ENCODE measurements around the gene GPC6. TPM values are rescaled to one million over a fixed set of nuclear protein-coding genes. Genes with fewer than 3 reads are reported as not detected.
"Not testable (repeated sequence)": the region's sequence is repeated elsewhere in the genome, so short reads cannot be mapped to it uniquely, and the experiment has no call there.

The GPC6 gene
- polyA plus RNA-seq, 2 of the 4 experiments (the other 2 are of a cell fraction), result 8.0 to 14.4 TPM

DNA sequence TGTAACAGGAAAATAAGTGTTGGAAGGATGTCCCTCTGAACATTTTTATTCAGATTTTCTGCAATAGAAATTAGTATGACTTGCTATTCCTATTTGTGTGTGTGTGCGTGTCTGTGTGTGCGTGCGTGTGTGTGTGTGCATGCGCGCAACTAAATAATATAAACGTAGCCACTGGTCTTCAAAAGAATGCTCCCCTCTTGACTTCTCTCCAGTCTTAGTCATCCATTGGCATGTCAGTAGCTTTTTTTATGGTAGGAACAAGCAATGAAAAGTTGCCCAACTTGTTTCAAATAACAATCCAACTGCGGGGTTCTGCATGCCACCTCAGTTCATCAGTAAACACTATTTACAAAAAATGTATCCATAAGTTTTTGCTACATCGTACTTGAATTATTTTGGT lies 249.6 kb downstream of the GPC6 start:
- POLR2A ChIA-PET, result no interaction called here
- DNase-seq (ENCODE audit: low read depth in 1 of 2, low spot score in 1 of 2), result peak in 1 of 2 experiments; percentile 17
- WGBS (ENCODE audit: missing lambda C conversion rate), result 51% methylated on average over 8 of the region's 8 CpGs

DNA sequence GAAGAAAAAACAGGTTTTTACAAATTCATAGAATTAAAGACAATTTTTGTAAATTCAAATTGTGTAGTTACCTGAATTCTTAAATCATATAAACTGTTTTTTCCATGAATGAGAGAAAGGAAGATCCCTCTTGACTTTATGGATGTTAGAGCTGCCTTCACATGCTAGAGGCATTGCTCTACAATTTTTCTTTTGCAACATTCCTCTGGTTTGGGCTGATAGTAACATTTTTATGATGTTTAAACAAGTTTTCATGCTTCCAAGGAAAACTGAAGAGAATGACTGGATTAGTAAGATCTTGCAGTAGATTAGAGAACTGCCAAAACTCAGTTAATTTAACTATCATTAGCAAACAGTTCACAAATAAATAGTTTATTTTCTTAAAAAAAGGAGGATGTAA lies 250.6 kb downstream of the GPC6 start:
- ChIA-PET CTCF (no interaction called here), POLR2A (no interaction called here)
- H3K27ac ChIP-seq, result no peak overlapping the region
- ATAC-seq (no peak), DNase-seq (ENCODE audit: low read depth in 1 of 2, low spot score in 1 of 2) (no peak), FAIRE-seq (no peak)
- no peaks in the 10 kb centered on the region for H3K4me1 ChIP-seq
- no peak overlapping the region for H3K4me3 ChIP-seq
- H3K9me3 ChIP-seq, result no peaks in the 10 kb centered on the region
- H3K4me2 ChIP-seq, result no peak overlapping the region
- TF ChIP-seq PHF8 (IDR thresholded peaks at IDR 0.05; ENCODE audit: borderline replicate concordance, low read depth) (no peak), RCOR1 (IDR thresholded peaks at IDR 0.05; ENCODE audit: low read depth, low read length) (no peak), HOXB5 (CRISPR knock-in tag; IDR thresholded peaks at IDR 0.05) (no peak), ZC3H11A (IDR thresholded peaks at IDR 0.05) (no peak)

More for the DNA sequence above, 249.6 kb downstream of the GPC6 start:
- Histone ChIP-seq H3K4me3 (no peak overlapping the region), H3K27ac (no peak overlapping the region), H3K9me3 (no peaks in the 10 kb centered on the region), H3K4me1 (no peaks in the 10 kb centered on the region), H3K4me2 (0 out of 3 replicates have a peak overlapping the region, but pooled peaks have one; percentile 25)
- TF ChIP-seq ZNF302 (CRISPR knock-in tag; IDR thresholded peaks at IDR 0.05) (no peak), HOXB13 (CRISPR knock-in tag; IDR thresholded peaks at IDR 0.05; ENCODE audit: low read depth) (no peak), TP53 (CRISPR knock-in tag; IDR thresholded peaks at IDR 0.05) (no peak), PHF8 (IDR thresholded peaks at IDR 0.05; ENCODE audit: borderline replicate concordance, low read depth) (no peak), EP300 (IDR thresholded peaks at IDR 0.05) (no peak), RARB (CRISPR knock-in tag; IDR thresholded peaks at IDR 0.05) (no peak), ZFP36 (IDR thresholded peaks at IDR 0.05; ENCODE audit: borderline replicate concordance, partially characterized antibody) (no peak), GATA3 (IDR thresholded peaks at IDR 0.05; ENCODE audit: borderline replicate concordance) (no peak), MYC (IDR thresholded peaks at IDR 0.05; ENCODE audit: borderline replicate concordance, low read length) (no peak), ZSCAN20 (CRISPR knock-in tag; IDR thresholded peaks at IDR 0.05) (no peak)
- TF ChIP-seq, protein P1, sequence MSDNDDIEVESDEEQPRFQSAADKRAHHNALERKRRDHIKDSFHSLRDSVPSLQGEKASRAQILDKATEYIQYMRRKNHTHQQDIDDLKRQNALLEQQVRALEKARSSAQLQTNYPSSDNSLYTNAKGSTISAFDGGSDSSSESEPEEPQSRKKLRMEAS (IDR thresholded peaks at IDR 0.05), result no peak
- TF ChIP-seq, protein P2, sequence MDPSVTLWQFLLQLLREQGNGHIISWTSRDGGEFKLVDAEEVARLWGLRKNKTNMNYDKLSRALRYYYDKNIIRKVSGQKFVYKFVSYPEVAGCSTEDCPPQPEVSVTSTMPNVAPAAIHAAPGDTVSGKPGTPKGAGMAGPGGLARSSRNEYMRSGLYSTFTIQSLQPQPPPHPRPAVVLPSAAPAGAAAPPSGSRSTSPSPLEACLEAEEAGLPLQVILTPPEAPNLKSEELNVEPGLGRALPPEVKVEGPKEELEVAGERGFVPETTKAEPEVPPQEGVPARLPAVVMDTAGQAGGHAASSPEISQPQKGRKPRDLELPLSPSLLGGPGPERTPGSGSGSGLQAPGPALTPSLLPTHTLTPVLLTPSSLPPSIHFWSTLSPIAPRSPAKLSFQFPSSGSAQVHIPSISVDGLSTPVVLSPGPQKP (IDR thresholded peaks at IDR 0.05; ENCODE audit: low read depth, low read length), result no peak
- no peak for ATAC-seq
- no peak for FAIRE-seq
- CTCF ChIA-PET, result no interaction called here

DNA sequence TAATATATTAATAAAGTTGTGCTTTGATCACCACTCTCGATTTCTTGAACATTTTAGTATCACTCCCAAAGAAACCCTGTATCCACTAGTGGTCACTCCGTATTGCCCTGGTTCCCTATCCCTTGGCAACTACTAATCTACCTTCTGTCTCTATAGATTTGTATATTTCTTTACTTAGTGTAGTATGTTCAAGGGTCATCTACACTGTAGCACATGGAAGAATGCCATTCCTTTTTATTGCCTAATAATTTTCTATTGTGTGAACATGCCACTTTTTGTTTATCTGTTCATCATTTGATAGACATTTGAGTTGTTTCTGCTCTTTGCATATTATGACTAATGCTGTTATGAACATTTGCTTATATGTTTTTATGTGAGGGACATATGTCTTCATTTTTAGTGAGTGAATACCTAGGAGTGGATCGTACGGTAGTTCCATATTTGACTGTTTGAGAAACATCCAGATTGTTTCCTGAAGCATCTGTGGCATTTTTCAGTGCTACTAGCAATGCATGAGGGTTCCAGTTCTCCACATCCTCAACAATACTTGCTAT lies 254.0 kb downstream of the GPC6 start:
- FAIRE-seq, result no peak
- ChIA-PET POLR2A (no interaction called here), CTCF (no interaction called here)
- no peak for ATAC-seq
- H3K4me1 ChIP-seq, result no peaks in the 10 kb centered on the region
- TF ChIP-seq FOSB (CRISPR knock-in tag; IDR thresholded peaks at IDR 0.05), result no peak
- TF ChIP-seq POLR2A (IDR thresholded peaks at IDR 0.05; ENCODE audit: low read length), result no peak
- TF ChIP-seq, protein P3, sequence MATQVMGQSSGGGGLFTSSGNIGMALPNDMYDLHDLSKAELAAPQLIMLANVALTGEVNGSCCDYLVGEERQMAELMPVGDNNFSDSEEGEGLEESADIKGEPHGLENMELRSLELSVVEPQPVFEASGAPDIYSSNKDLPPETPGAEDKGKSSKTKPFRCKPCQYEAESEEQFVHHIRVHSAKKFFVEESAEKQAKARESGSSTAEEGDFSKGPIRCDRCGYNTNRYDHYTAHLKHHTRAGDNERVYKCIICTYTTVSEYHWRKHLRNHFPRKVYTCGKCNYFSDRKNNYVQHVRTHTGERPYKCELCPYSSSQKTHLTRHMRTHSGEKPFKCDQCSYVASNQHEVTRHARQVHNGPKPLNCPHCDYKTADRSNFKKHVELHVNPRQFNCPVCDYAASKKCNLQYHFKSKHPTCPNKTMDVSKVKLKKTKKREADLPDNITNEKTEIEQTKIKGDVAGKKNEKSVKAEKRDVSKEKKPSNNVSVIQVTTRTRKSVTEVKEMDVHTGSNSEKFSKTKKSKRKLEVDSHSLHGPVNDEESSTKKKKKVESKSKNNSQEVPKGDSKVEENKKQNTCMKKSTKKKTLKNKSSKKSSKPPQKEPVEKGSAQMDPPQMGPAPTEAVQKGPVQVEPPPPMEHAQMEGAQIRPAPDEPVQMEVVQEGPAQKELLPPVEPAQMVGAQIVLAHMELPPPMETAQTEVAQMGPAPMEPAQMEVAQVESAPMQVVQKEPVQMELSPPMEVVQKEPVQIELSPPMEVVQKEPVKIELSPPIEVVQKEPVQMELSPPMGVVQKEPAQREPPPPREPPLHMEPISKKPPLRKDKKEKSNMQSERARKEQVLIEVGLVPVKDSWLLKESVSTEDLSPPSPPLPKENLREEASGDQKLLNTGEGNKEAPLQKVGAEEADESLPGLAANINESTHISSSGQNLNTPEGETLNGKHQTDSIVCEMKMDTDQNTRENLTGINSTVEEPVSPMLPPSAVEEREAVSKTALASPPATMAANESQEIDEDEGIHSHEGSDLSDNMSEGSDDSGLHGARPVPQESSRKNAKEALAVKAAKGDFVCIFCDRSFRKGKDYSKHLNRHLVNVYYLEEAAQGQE (IDR thresholded peaks at IDR 0.05), result no peak
- TF ChIP-seq EHMT2 (IDR thresholded peaks at IDR 0.05; ENCODE audit: low read depth), result no peak
- TF ChIP-seq, protein P2 (IDR thresholded peaks at IDR 0.05; ENCODE audit: low read depth, low read length), result no peak
- TF ChIP-seq PHF8 (IDR thresholded peaks at IDR 0.05; ENCODE audit: borderline replicate concordance, low read depth), result no peak
- TF ChIP-seq, protein P1 (IDR thresholded peaks at IDR 0.05), result no peak
- TF ChIP-seq ZNF302 (CRISPR knock-in tag; IDR thresholded peaks at IDR 0.05), result no peak
- TF ChIP-seq, protein P4, sequence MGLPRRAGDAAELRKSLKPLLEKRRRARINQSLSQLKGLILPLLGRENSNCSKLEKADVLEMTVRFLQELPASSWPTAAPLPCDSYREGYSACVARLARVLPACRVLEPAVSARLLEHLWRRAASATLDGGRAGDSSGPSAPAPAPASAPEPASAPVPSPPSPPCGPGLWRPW (IDR thresholded peaks at IDR 0.05), result no peak
- TF ChIP-seq, protein P5, sequence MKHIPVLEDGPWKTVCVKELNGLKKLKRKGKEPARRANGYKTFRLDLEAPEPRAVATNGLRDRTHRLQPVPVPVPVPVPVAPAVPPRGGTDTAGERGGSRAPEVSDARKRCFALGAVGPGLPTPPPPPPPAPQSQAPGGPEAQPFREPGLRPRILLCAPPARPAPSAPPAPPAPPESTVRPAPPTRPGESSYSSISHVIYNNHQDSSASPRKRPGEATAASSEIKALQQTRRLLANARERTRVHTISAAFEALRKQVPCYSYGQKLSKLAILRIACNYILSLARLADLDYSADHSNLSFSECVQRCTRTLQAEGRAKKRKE (CRISPR knock-in tag; IDR thresholded peaks at IDR 0.05; ENCODE audit: low read depth), result no peak
- H3K9me3 ChIP-seq, result no peaks in the 10 kb centered on the region
- DNase-seq (ENCODE audit: low read depth in 1 of 2, low spot score in 1 of 2), result no peak
- no peak overlapping the region for H3K27ac ChIP-seq
- no peak overlapping the region for H3K4me3 ChIP-seq
- 39% methylated on average over 4 of the region's 4 CpGs for WGBS (ENCODE audit: missing lambda C conversion rate)
- no peak overlapping the region for H3K4me2 ChIP-seq

DNA sequence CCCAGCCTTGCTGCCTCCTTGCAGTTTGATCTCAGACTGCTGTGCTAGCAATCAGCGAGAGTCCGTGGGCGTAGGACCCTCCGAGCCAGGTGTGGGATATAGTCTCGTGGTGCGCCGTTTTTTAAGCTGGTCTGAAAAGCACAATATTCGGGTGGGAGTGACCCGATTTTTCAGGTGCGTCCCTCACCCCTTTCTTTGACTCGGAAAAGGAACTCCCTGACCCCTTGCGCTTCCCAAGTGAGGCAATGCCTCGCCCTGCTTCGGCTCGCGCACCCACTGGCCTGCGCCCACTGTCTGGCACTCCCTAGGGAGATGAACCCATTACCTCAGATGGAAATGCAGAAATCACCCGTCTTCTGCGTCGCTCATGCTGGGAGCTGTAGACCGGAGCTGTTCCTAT lies 269.5 kb downstream of the GPC6 start:
- H3K4me3 ChIP-seq; POLR2A ChIA-PET; H3K4me1 ChIP-seq; DNase-seq (ENCODE audit: low read depth in 1 of 2, low spot score in 1 of 2); CTCF ChIA-PET; ATAC-seq; H3K4me2 ChIP-seq; H3K27ac ChIP-seq; FAIRE-seq; H3K9me3 ChIP-seq: not testable (repeated sequence)
- WGBS (ENCODE audit: missing lambda C conversion rate), result 62% methylated on average over 21 of the region's 21 CpGs

Data from A549 (cell line).